Epithelial cell of proximal tubule (primary cell): ENCODE results near the gene MEIS1. TPM values are rescaled to one million over a fixed set of nuclear protein-coding genes. Genes with fewer than 3 reads are reported as not detected.

Experiments
- DNase-seq: peaks from one replicate; pipeline ENCODE4 v3.0.0-alpha.2; 2011; ENCODE audit warnings: low read depth
- H3K4me3 ChIP-seq: 2 replicates; pipeline ENCODE4 v1.5.1; 2011; ENCODE audit warnings: low read depth, mild to moderate bottlenecking, low read length
- CTCF ChIP-seq: conservative IDR thresholded peaks from 2 replicates; pipeline ENCODE4 v1.5.1; 2012; ENCODE audit warnings: low read depth, mild to moderate bottlenecking, low read length
- total RNA-seq: library from RNA; depleted of rRNA; stranded (reverse); fragments of >200 nt; gene quantifications from 2 replicates; pipeline ENCODE4 v1.2.3, GENCODE V29; 2015

The MEIS1 gene
- total RNA-seq, 1 donor from 2014 or later = 0.23 TPM

- H3K4me3 ChIP-seq = no peak overlapping the region
- DNase-seq = no peak
Measured at GRCh38 chr2:66583881-66584280, 149.0 kb downstream of the MEIS1 start.

GRCh38 chr2:66585587-66585986 is 150.7 kb downstream of the MEIS1 start:
- no peak for DNase-seq
- no peak for TF ChIP-seq CTCF
- no peak overlapping the region for H3K4me3 ChIP-seq

More at GRCh38 chr2:66583881-66584280, 149.0 kb downstream of the MEIS1 start:
- TF ChIP-seq CTCF = no peak

GRCh38 chr2:66587216-66587615 is 152.3 kb downstream of the MEIS1 start:
- DNase-seq = no peak
- no peak overlapping the region for H3K4me3 ChIP-seq
- peak; percentile 50 for TF ChIP-seq CTCF

- H3K4me3 ChIP-seq = no peak overlapping the region
- no peak for DNase-seq
- TF ChIP-seq CTCF = no peak
Measured at GRCh38 chr2:66594001-66594400, 159.1 kb downstream of the MEIS1 start.

- no peak for TF ChIP-seq CTCF
- no peak overlapping the region for H3K4me3 ChIP-seq
- DNase-seq = no peak
Measured at GRCh38 chr2:66595556-66595955, 160.6 kb downstream of the MEIS1 start.

GRCh38 chr2:66596256-66596655 is 161.3 kb downstream of the MEIS1 start:
- H3K4me3 ChIP-seq = no peak overlapping the region
- TF ChIP-seq CTCF = no peak
- DNase-seq = no peak

GRCh38 chr2:66601624-66602023 is 166.7 kb downstream of the MEIS1 start:
- H3K4me3 ChIP-seq = no peak overlapping the region
- TF ChIP-seq CTCF = no peak
- no peak for DNase-seq
